Activated naive CD4-positive, alpha-beta T cell treated with anti-CD3 and anti-CD28 coated beads for 36 hours (primary cell): Measurements from ENCODE around the gene WDR35. TPM values are rescaled to one million over a fixed set of nuclear protein-coding genes. Genes with fewer than 3 reads are reported as not detected.
A peak's percentile ranks its signal among the peaks of the same experiment; 100 is the strongest.

Experiments used
- CTCF ChIA-PET: fragments of 350-600 bp; sonication (Branson Sonifier 250); formaldehyde crosslinking; loops from one replicate; lab custom pipeline; 2021; ENCODE audit warnings: antibody characterized with exemption; lab: Charles Lee
- DNase-seq: peaks from one replicate; pipeline ENCODE4 v3.0.0-alpha.2; 2020
- H3K27ac Mint-ChIP-seq: one replicate; pipeline ENCODE4 v1.8.0; 2021; ENCODE audit warnings: mild to moderate bottlenecking, mixed read lengths
- H3K27me3 Mint-ChIP-seq: one replicate; pipeline ENCODE4 v1.8.0; 2021; ENCODE audit warnings: low read depth, mixed read lengths
- H3K36me3 Mint-ChIP-seq: one replicate; pipeline ENCODE4 v1.8.0; 2021; ENCODE audit warnings: low read depth, mixed read lengths
- H3K4me1 Mint-ChIP-seq: one replicate; pipeline ENCODE4 v1.8.0; 2021; ENCODE audit warnings: low read depth, mixed read lengths
- H3K4me3 Mint-ChIP-seq: one replicate; pipeline ENCODE4 v1.8.0; 2021; ENCODE audit warnings: mild to moderate bottlenecking, moderate library complexity, mixed read lengths
- H3K9me3 Mint-ChIP-seq: one replicate; pipeline ENCODE4 v1.8.0; 2021; ENCODE audit warnings: mixed read lengths
- intact Hi-C: fragments of 100-400 bp; cut with micrococcal nuclease; formaldehyde crosslinking; loops from one replicate; pipeline ENCODE4 v1.15.1; 2023
- total RNA-seq, 2 experiments: library from RNA; stranded (reverse); gene quantifications; one replicate each; pipeline ENCODE4 v1.2.3, GENCODE V29; 2021

WDR35 gene
- total RNA-seq, 2 experiments from 2014 or later = 4.3 to 4.4 TPM

DNA sequence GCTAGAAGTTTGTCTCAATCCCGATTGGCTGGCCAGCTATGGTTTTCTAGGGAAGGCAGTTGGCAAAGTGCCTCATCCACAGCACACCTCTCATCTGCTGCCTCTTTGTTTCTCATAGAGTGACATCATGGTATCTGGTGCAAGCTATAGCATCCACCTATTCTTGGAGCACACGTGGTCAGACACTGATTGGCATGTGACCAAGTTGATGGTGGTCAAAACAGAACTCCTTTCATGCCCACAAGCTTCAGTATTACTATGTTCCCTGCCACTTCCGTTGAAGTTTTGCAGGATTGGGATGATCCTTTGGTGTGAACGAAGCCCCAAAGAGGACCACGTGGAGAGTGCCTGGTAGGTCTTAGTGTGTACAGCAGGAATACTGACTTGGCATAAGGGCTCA, 116.9 kb downstream of the WDR35 start:
- Mint-ChIP-seq H3K4me1 (peaks cover 18% of the 10 kb centered on the region), H3K27me3 (no peaks in the 10 kb centered on the region), H3K36me3 (no peaks in the 10 kb centered on the region), H3K4me3 (no peak overlapping the region), H3K9me3 (no peaks in the 10 kb centered on the region), H3K27ac (no peak overlapping the region)
- intact Hi-C loops = no loop called here
- CTCF ChIA-PET = interaction anchor here (0.6 to 1.5 kb wide), 3 partner anchors 10 to 142 kb away, joined by 3 read pairs; no protein-coding TSS in a partner anchor
- no peak for DNase-seq

- Mint-ChIP-seq H3K27me3 (no peaks in the 10 kb centered on the region), H3K4me3 (no peak overlapping the region), H3K36me3 (no peaks in the 10 kb centered on the region), H3K27ac (no peak overlapping the region), H3K9me3 (no peaks in the 10 kb centered on the region), H3K4me1 (peaks cover 20% of the 10 kb centered on the region)
- CTCF ChIA-PET = interaction anchor here (0.9 to 1.5 kb wide), 2 partner anchors 9 to 27 kb away, joined by 3 read pairs; no protein-coding TSS in a partner anchor
- DNase-seq = no peak
- intact Hi-C loops = no loop called here
Observed at GRCh38 chr2:19872302-19872701, 117.6 kb downstream of the WDR35 start.

GRCh38 chr2:19871836-19872235, 118.1 kb downstream of the WDR35 start:
- Mint-ChIP-seq H3K36me3 (no peaks in the 10 kb centered on the region), H3K4me3 (no peak overlapping the region), H3K27me3 (no peaks in the 10 kb centered on the region), H3K27ac (no peak overlapping the region), H3K9me3 (no peaks in the 10 kb centered on the region), H3K4me1 (peaks cover 20% of the 10 kb centered on the region)
- CTCF ChIA-PET = interaction anchor here (1.0 kb wide), 1 partner anchor 25 kb away, joined by 4 read pairs; no protein-coding TSS in a partner anchor
- no peak for DNase-seq
- intact Hi-C loops = no loop called here

GRCh38 chr2:19870792-19871191, 119.1 kb downstream of the WDR35 start:
- Mint-ChIP-seq H3K9me3 (no peaks in the 10 kb centered on the region), H3K27ac (no peak overlapping the region), H3K27me3 (no peaks in the 10 kb centered on the region), H3K4me3 (no peak overlapping the region), H3K36me3 (no peaks in the 10 kb centered on the region), H3K4me1 (peaks cover 20% of the 10 kb centered on the region)
- CTCF ChIA-PET = no interaction called here
- intact Hi-C loops = no loop called here
- no peak for DNase-seq

GRCh38 chr2:19868701-19869580, 121.0 kb downstream of the WDR35 start:
- Mint-ChIP-seq H3K4me1 (peaks cover 22% of the 10 kb centered on the region), H3K4me3 (peak overlapping the region; percentile 83), H3K9me3 (no peaks in the 10 kb centered on the region), H3K27ac (peak overlapping the region; percentile 47), H3K27me3 (no peaks in the 10 kb centered on the region), H3K36me3 (no peaks in the 10 kb centered on the region)
- CTCF ChIA-PET = interaction anchor here (0.5 to 0.6 kb wide), 2 partner anchors 39 to 148 kb away, joined by 3 to 6 read pairs; no protein-coding TSS in a partner anchor
- peak; percentile 67 for DNase-seq
- intact Hi-C loops = loop anchor here (1.0 to 5.0 kb wide), 5 partner anchors 32 to 782 kb away; partner anchors contain the start of genes HS1BP3 and TTC32

- intact Hi-C loops = loop anchor here (1.0 to 5.0 kb wide), 4 partner anchors 229 to 783 kb away; partner anchors contain the start of gene HS1BP3
- Mint-ChIP-seq H3K36me3 (no peaks in the 10 kb centered on the region), H3K4me3 (peak overlapping the region; percentile 83), H3K4me1 (peaks cover 22% of the 10 kb centered on the region), H3K27me3 (no peaks in the 10 kb centered on the region), H3K9me3 (no peaks in the 10 kb centered on the region), H3K27ac (no peak overlapping the region)
- CTCF ChIA-PET = interaction anchor here (0.6 kb wide), 1 partner anchor 39 kb away, joined by 6 read pairs; no protein-coding TSS in a partner anchor
- DNase-seq = no peak
Observed at GRCh38 chr2:19868224-19868623, 121.7 kb downstream of the WDR35 start.

- Mint-ChIP-seq H3K27me3 (no peaks in the 10 kb centered on the region), H3K27ac (no peak overlapping the region), H3K4me3 (no peak overlapping the region), H3K9me3 (no peaks in the 10 kb centered on the region), H3K36me3 (no peaks in the 10 kb centered on the region), H3K4me1 (peaks cover 22% of the 10 kb centered on the region)
- intact Hi-C loops = loop anchor here (5.0 kb wide), 2 partner anchors 231 to 504 kb away; no protein-coding TSS in a partner anchor
- DNase-seq = no peak
- CTCF ChIA-PET = interaction anchor here (0.8 to 1.6 kb wide), 2 partner anchors 12 to 32 kb away, joined by 3 to 4 read pairs; no protein-coding TSS in a partner anchor
Observed at GRCh38 chr2:19866771-19867170, 123.1 kb downstream of the WDR35 start.

- intact Hi-C loops = loop anchor here (5.0 kb wide), 2 partner anchors 232 to 503 kb away; no protein-coding TSS in a partner anchor
- H3K27me3 Mint-ChIP-seq = no peaks in the 10 kb centered on the region
- DNase-seq = peak; percentile 25
- CTCF ChIA-PET = interaction anchor here (0.8 to 1.3 kb wide), 7 partner anchors 10 to 1345 kb away, joined by 3 to 6 read pairs (median 3); no protein-coding TSS in a partner anchor
- no peaks in the 10 kb centered on the region for H3K36me3 Mint-ChIP-seq
- H3K4me1 Mint-ChIP-seq = peaks cover 21% of the 10 kb centered on the region
- no peak overlapping the region for H3K4me3 Mint-ChIP-seq
- H3K27ac Mint-ChIP-seq = no peak overlapping the region
- no peaks in the 10 kb centered on the region for H3K9me3 Mint-ChIP-seq
Observed at GRCh38 chr2:19865151-19865550, 124.8 kb downstream of the WDR35 start.

DNA sequence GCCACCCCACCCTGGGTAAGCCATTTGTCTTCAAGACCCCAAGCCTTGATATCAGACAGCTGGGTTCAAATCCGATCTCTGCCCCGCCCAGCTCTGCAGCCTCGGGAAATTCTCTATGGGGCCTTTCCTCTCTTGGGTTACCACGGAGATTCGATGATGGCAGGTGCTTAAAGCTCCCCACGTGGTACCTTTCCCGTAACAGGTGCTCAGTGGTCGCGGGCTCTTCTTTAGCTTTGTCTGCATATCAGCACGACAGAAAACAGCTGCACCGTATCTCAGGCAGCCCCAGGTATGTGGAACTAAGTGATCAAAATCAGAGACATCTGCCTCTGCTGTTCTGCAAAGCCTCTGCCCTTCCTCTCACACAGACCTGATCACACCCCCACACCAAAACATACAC, 125.5 kb downstream of the WDR35 start:
- Mint-ChIP-seq H3K9me3 (no peaks in the 10 kb centered on the region), H3K27ac (no peak overlapping the region), H3K4me3 (no peak overlapping the region), H3K4me1 (peaks cover 14% of the 10 kb centered on the region), H3K36me3 (no peaks in the 10 kb centered on the region), H3K27me3 (no peaks in the 10 kb centered on the region)
- no peak for DNase-seq
- intact Hi-C loops = loop anchor here (5.0 kb wide), 1 partner anchor 1427 kb away; no protein-coding TSS in a partner anchor
- CTCF ChIA-PET = interaction anchor here (0.5 to 1.4 kb wide), 12 partner anchors 11 to 1344 kb away, joined by 3 to 6 read pairs (median 3); no protein-coding TSS in a partner anchor

GRCh38 chr2:19863303-19864041, 126.4 kb downstream of the WDR35 start:
- intact Hi-C loops = loop anchor here (1.0 to 5.0 kb wide), 6 partner anchors 94 to 1476 kb away; no protein-coding TSS in a partner anchor
- CTCF ChIA-PET = interaction anchor here (0.7 to 2.6 kb wide), 7 partner anchors 10 to 1342 kb away, joined by 3 to 13 read pairs (median 3); no protein-coding TSS in a partner anchor
- no peaks in the 10 kb centered on the region for H3K27me3 Mint-ChIP-seq

GRCh38 chr2:19861813-19862212, 128.1 kb downstream of the WDR35 start:
- Mint-ChIP-seq H3K27me3 (no peaks in the 10 kb centered on the region), H3K4me1 (peaks cover 2% of the 10 kb centered on the region), H3K4me3 (no peak overlapping the region), H3K36me3 (no peaks in the 10 kb centered on the region), H3K27ac (no peak overlapping the region), H3K9me3 (no peaks in the 10 kb centered on the region)
- intact Hi-C loops = loop anchor here (5.0 kb wide), 1 partner anchor 1425 kb away; no protein-coding TSS in a partner anchor
- CTCF ChIA-PET = interaction anchor here (2.6 kb wide), 1 partner anchor 1341 kb away, joined by 13 read pairs; no protein-coding TSS in a partner anchor
- DNase-seq = no peak

More at GRCh38 chr2:19863303-19864041, 126.4 kb downstream of the WDR35 start:
- Mint-ChIP-seq H3K4me3 (no peak overlapping the region), H3K27ac (no peak overlapping the region), H3K9me3 (no peaks in the 10 kb centered on the region), H3K36me3 (no peaks in the 10 kb centered on the region), H3K4me1 (peaks cover 7% of the 10 kb centered on the region)
- peak; percentile 75 for DNase-seq
